COR-L47 (cell line): ENCODE data around the gene SRGAP3.

ENCODE experiments used
- DNase-seq: peaks from one replicate; lab custom pipeline; 2025; lab: John Stamatoyannopoulos, UW

The SRGAP3 gene

DNA sequence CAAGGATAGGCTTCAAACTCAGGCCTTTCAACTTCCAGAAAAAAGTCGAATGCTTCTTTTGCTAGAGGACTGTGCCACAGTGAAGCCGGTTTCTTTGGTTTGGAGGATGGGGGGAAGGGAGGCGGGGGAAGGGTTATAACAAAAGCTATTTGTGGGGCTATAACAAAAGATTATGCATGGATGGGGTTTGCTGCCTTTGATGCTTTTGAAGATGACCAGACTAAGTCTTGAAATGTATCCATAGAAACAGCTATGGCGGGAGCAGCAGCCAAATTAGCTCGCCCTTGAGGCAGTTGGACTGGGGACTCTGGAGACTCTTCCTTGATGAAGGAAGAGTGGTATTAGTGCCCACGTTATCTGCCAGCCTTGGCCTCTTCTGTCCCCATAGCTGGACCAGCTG, 47.5 kb downstream of the SRGAP3 start:
- DNase-seq: no peak

DNA sequence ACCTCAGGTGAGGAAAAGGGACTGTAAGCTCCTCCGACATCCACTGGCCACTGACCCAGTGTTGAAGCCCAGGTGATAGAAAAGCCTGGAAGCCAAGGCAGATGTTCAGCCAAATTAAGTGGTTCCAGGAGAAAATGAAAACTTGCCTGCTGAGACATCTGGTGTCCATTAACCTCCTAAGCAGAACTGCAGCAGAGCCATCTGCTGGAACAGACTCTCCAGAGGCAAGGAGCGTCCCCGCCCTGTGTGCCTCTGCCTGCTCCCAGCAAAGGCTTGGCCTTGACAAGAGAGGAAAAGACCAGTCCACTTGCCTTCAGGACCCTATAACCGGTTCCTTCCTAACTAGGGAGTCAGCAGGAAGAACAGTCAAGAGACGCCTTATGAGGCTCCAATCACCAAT, 48.2 kb downstream of the SRGAP3 start:
- DNase-seq: no peak

DNA sequence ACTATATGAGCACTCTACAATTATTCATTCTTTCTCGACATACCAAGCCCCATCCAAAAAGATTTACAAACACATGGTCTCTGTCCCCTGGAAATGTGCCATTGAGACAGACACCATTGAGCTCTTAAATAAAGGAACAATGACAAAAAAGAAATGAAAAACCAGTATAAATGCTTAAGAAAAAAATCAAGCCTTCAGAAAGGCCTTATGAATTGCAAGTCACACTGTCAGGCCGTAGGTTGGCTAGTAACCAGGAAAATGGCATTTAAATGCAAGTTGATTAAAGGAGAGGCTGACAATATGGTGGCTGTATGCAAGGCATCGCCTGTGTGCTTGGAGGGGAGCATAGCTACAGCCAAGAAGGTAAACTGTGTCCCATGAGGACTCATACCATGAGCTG, 49.7 kb downstream of the SRGAP3 start:
- DNase-seq: no peak

DNA sequence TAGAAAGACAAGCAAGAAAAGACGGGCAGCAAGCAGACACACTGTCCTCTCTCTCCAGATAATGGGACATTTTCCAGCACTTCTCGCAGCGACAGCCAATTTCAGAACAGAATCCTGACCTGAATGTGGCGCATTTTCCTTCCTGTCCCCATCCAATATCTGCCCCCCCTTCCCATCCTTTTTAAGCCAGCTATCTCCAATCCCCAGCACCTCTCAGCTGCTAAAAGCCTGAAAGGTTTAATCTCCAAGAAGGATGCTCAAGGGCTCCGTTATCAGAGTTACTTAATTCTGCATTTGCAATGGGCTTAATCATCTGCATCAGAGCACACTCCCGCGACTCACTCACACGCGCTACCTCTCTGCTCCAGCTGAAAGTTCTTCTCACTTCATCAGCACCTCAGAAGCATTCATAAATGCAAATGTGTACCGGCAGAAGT, 50.5 kb downstream of the SRGAP3 start:
- no peak for DNase-seq

DNA sequence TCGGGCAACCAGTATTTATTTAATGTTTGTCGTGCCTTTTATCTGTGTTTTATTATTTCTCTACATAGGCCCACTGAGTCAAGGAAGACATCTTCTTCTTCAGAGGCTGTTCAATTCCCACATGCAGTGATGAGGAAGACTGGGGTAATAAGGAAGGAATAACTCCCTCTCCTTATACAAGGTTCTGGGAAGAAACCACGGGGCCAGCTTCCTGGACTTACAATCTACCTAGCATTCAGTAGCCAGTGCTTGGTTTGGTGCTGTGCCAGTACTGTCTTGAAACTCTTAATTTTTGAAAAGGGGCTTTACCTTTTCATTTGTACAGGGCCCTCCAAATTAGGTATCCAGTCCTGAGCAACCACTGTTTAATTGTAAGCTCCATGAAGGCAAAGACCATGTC, 51.2 kb downstream of the SRGAP3 start:
- DNase-seq: no peak

DNA sequence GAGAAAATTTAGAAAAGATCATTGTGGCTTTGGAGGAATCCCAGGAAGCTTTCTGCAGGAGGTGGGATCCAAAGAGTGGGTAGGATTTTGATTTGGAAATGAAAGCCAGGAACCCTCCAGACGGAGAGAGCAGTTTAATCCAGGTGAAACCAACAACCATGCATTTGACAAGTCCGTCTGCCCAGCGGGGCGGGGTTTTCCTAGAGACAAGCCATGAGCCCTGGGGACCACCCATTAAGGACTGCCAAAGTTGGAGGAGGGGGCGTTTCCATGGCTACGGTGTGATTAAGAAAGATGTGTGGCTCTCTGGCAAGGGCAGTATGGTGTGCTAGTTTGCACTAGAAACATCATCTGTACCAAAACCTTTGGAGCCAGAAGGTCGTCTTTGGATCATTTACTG, 53.4 kb downstream of the SRGAP3 start:
- no peak for DNase-seq

- DNase-seq: no peak
Measured at GRCh38 chr3:9195390-9195789, 54.1 kb downstream of the SRGAP3 start.

DNA sequence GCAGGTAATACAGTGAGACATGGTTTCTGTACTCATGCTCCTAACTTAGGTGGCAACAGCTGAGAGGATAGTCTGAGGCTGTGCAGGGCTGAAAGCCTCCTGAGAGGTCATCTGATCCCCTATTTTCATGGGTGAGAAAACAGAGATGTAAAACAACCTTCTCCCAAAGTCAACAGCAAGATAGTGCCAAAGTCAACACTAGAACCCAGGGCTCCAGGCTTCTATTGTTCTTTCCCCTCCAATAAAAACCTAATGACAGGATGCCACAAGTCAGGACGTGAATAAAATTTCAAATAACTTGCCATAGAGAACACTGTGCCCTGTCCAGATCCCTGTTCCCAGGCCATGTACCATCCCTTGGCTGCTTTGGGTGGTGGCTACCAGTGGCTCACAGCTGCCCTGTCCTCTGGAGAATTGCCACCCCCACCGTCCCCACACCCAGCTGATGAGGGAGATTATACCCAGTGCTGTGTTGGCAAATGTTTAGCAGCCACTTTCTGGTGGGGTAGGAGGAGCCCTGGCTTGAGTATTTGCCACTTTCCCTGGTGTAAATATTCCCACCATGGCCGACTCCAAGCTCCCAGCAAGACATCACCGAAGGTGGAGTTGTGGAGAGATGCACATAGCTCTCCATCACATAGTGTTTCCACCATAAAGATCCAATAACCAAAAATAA, 54.8 kb downstream of the SRGAP3 start:
- DNase-seq: peak; percentile 6

- DNase-seq: no peak
Measured at GRCh38 chr3:9193633-9194195, 55.7 kb downstream of the SRGAP3 start.

DNA sequence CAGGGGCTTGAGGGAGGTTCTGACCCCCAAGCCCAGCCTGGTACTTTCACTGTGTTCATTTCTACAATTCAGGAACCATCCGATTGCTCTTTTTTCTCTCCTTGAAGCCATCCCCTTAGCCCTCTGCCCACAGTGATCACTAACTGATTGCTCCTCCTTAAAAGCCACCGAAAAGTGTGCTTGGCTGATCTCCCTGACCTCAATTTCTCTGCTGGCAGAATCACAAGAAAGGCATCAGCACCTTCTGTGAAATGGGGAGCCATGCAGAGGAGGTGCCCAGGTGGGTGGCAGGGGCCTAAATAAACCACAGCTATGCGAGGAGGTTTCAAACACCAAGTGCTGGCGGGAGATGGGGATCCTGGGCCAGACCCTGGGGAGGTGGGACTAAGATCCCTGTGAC, 56.2 kb downstream of the SRGAP3 start:
- no peak for DNase-seq

- DNase-seq: no peak
Measured at GRCh38 chr3:9192248-9193025, 57.0 kb downstream of the SRGAP3 start.

DNA sequence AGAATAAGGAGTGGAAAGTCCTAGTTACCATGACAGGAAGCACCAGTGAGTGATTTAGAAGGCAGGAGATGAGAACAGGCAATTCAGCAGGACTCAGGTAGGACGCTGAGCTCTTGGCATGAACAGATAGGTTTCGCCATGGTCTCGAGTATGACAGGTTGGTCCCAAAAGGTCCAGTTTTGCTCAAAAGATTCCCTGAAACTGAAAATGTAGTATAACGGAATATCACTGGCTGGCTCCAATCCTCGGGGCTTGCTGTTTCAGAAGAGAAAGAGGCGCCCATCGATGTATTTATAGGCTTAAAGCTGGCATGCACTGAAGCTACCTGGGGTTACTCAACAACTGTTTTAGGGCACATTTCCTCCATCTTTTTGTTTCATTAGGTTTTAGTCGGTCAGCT, 59.2 kb downstream of the SRGAP3 start:
- DNase-seq: no peak

- no peak for DNase-seq
Measured at GRCh38 chr3:9188583-9188982, 60.9 kb downstream of the SRGAP3 start.

DNA sequence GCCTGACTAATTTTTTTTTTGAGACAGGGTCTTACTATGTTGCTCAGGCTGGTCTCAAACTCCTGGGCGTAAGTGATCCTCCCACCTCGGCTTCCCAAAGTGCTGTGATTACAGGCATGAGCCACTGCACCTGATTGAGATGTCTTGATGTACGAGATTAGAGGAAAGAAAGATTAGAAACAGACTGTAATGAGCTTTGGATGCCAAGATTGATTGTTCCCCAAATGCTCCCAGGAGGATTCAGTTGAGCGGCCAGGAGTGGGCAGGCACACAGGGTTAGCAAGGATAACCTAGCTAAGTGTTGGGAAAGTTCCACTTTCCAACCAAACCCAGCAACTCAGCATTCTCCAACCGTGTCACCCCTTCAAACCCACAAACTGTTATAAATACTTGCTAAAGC, 63.7 kb downstream of the SRGAP3 start:
- DNase-seq: no peak

- no peak for DNase-seq
Measured at GRCh38 chr3:9185046-9185445, 64.4 kb downstream of the SRGAP3 start.

DNA sequence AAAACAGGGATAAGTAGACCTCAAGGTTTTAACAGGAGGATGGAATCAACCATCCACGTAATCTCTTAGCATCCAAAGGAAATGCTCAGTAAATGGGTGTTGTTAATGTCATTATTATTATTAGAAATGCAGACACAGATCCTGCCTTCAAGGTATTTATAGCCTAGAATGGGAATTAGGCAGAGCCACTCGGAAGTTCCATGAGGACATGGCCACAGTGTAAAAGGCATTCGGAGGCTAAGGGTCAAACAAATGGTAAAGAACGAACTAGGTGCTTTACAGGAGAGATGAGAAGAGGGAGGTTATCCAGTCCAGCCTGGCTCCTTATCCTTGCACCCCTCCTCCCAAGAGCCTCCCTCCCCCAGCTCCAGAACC, 65.0 kb downstream of the SRGAP3 start:
- DNase-seq: no peak

DNA sequence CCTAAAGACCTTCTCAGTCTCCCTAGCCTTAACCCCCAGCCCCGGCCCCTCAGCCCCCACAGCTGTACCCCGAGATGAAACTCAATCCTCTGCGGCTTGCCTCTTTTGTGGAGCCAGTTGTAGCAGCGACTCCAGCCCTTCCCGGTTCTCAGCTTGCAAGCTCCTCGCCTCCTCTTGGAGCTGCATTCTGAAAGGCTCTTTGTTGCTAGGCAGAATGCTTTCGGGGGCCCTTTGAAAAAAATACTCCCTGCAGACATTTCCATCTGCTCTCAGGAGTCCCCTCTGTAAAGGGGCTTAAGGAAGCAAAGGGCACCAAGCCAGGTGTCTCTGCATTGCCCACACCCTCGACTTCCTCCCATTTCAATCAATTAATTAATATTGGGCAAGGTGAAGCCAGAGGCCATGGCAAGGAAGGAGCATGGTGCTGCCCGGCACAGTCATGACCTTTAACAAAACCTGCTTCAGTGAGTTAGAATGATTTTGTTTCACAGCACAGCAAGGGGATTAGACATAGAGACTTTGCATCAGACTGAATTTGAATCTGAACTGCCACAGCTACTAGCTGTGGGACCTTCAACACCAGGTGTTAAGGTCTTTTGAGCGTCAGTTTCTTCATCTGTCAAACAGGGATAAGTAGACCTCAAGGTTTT, 65.5 kb downstream of the SRGAP3 start:
- no peak for DNase-seq

DNA sequence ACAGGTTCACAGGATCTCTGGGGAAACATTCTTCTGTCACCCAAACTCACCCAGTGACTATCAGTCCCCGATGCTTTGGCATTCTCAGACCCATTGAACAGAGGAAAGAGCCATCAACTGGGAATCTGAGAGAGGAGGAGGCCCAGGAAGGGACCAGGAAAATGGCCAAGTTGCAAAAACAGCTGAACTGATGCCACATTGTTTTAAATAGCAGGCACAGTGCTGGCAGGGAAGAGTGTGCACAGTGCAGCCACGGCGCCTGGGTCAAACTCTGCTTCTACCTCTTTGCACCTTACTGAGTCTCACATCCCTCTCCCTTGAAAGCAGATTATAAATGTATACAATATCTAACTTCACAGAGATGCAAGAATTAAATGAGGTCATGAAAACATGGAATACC, 66.4 kb downstream of the SRGAP3 start:
- DNase-seq: no peak

GRCh38 chr3:9180764-9181117, 68.7 kb downstream of the SRGAP3 start:
- DNase-seq: no peak

DNA sequence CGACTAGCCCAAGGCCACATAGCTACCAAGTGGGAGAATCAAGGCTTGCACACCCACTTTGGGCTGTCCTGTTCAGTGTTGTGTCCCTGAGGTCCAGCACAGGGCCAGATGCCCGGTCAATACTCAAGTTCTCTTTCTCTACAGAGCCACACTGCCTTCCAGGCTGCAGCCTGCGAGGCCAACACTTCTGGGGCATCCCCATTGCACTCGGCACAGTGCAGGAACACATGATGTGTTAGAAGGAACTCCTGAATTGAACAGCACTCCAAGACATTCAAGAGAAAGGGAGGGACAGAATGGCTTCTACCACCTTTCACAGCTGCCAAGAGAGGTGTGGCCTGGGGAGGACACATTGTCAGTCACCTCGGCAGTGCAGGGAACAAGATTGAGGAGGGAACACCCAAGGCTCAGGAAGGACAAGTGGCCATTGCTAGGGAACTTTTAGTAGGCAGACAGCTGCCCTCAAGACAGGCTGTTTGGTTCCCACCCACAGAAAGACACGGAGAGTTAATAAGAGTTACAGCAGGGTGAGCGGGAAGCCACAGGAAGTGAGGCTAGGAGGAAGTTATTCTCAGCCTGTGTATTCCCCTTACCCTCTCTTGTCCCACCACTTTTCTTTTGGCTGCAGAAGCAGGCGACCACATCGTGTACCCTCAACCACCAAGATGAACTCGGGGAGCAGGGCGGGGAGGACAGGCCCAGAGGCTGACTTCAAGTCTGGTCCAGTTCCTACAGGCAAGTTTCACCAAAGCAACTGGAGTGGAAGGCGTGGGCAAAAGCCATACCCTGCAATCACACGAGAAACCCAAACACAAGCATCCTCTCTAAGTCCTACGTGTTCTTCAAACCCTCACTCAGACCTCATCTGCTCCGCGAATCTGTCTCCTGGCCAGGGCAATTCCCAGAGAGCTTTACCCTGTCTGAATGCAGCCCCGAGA, 69.4 kb downstream of the SRGAP3 start:
- no peak for DNase-seq

DNA sequence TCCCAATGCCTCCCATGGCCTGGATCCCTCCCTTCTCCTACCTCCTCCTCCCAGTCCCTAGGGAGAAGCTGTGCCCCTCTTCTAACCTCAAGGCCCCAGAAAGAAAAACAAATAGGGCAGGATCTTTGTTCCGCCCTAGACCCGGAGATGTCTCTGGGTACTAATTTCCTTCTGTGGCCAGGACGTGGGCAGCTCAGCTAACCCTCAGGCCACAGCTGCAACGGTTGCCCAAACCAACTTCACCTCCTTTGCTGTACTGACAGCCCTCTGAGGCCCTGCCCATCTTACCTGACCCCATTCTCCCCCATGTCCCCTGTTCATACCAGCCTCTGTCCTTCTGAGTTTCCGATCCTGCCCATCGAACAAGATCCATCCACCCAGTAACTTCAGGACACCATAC, 70.7 kb downstream of the SRGAP3 start:
- DNase-seq: no peak

- no peak for DNase-seq
Measured at GRCh38 chr3:9175421-9175820, 74.0 kb downstream of the SRGAP3 start.
